GM12874 (cell line): ENCODE data around the gene PHACTR3.

ENCODE experiments used
- TF ChIP-seq, protein P1 (sequence below): IDR thresholded peaks from 2 replicates; pipeline ENCODE4 v1.5.1; 2011; ENCODE audit warnings: low read depth, mild to moderate bottlenecking, control low read depth, low read length, moderate library complexity; ENCODE audit not compliant: insufficient read depth

PHACTR3 gene

DNA sequence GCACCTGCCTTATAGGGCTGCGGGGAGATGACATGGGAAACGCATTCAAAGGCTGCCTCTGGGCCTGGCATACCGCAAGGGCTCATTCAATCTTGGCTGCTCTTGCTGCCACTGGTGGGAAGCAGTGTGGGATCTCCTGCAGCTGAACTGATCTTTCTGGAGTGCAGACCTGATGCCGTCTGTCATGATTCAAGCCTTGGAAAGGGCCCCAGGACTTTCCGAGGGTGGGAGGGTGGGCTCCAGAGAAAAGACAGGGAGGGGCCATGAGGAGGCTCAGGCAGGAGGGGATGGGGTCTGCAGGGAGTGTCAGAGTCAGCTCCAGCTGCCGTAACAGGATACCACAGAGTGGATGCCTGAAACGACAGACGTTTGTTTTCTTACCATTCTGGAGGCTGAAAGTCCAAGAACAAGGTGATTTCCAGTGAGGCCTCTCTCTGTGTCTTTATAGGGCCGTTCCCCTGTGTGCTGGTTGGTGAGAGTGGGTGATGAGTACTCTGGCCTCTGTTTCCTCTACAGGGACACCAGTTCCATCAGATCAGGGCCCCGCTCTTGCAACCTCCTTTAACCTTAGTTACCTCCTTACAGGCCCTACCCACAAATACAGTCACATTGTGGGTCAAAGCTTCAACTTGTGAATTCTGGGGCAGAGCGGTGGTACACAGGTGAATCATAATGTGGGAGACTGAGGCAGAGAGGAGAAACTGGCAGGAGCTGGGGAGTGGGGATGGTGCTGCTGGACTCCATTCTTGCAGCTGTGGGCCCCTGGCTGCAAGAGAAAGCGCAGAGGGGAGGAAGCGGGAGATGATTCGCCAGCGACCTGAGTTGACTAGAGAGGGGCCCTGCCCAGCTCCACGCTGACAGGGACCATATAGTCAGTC lies 180.7 kb downstream of the PHACTR3 start:
- TF ChIP-seq, protein P1, sequence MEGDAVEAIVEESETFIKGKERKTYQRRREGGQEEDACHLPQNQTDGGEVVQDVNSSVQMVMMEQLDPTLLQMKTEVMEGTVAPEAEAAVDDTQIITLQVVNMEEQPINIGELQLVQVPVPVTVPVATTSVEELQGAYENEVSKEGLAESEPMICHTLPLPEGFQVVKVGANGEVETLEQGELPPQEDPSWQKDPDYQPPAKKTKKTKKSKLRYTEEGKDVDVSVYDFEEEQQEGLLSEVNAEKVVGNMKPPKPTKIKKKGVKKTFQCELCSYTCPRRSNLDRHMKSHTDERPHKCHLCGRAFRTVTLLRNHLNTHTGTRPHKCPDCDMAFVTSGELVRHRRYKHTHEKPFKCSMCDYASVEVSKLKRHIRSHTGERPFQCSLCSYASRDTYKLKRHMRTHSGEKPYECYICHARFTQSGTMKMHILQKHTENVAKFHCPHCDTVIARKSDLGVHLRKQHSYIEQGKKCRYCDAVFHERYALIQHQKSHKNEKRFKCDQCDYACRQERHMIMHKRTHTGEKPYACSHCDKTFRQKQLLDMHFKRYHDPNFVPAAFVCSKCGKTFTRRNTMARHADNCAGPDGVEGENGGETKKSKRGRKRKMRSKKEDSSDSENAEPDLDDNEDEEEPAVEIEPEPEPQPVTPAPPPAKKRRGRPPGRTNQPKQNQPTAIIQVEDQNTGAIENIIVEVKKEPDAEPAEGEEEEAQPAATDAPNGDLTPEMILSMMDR: no peak

DNA sequence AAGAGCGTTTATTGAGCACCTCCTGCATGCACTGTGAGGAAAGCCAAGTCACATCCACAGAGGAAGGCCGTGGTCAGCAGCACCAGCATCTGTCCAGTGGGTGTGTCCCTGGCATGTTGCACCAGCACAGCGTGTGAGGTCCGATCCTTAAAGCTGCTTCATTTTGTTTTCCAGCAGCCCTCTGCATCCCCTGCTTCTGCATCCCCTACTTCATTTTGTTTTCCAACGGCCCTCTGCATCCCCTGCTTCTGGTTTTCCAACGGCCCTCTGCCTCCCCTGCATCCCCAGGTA lies 181.3 kb downstream of the PHACTR3 start:
- TF ChIP-seq, protein P1: no peak

DNA sequence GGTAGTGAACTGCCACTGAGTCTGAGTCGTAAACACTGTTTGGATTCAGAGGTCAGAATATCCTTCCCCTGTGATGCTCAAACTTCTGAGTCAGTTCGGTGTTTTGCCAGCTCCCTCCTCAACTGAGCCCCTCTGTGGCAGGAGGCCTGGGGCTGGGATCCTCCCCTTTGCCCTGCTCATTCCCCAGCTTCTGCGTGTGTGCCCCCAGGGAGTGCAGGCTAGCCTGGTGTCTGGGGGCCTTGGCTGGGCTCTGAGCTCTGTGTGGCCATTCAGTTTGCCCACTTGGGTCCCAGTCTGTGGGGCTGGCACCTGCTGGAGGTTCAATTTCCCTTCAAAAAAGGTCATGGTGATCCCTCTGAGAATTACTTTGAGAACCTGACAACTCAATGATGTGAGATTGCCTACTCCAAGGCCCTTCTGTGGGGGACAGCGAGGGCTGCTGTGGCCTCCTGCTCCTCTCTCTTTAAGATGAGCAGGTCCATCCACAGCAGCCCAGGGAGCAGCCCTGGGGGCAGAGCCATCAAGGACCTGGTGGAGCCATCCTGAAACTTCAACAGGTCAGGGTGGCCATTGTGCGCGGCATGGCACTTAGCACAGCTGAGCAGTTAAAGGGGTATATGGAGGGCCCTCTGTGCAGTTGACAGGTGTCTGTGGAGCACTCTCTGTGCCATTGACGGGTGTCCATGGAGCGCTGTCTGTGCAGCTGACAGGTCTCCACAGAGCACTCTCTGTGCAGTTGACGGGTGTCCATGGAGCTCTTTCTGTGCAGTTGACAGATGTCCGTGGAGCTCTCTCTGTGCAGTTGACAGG lies 181.9 kb downstream of the PHACTR3 start:
- TF ChIP-seq, protein P1: no peak

DNA sequence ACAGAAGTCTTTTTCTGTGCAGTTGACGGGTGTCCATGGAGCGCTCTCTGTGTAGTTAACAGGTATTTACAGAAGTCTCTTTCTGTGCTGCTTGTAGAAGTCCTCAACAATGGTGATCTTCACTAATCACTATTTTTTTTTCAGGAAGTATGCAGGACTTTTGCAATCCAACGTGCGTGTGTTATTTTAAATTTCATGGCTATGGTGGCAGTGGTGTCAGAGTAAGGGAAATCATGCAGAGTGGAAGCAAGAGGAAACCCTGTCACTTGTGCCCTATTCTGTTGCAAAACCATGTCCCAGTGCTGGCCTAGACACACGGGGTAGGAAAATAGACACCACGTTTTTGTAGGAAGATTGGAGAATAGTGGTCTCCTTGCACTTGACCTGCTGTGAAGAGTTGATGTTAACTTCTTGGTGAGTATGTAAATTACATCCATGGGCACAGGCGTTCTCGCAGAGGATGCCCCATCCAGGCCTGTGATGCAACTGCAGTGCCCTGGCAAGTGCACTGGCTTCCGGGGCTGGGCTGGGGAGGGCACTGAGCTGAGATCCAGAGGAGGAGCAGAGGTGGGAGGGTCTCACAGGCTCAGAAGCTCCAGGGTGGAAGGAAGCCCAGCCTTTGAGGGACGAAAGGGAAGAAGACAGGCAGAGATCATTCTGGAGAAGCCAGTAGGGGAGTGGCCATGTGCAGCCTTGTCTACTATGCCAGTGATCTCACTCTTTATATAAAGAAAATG lies 182.6 kb downstream of the PHACTR3 start:
- TF ChIP-seq, protein P1: no peak

DNA sequence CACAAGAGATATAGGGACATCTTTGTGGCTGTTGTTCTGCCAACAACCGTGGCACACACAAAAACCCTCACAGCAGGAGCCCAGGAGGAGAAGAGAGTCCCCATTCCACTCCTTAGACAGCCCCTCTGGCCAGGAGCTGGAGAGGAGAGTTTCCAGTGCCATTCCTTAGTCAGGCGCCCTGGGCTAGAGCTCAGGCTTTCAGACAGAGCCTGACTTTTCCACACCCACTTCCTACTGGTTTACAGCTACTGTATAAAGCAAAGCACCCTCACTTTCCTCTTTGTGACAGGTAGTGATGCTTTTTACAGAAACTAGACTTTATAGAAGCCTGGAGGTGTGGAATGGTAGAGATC lies 183.2 kb downstream of the PHACTR3 start:
- TF ChIP-seq, protein P1: no peak

DNA sequence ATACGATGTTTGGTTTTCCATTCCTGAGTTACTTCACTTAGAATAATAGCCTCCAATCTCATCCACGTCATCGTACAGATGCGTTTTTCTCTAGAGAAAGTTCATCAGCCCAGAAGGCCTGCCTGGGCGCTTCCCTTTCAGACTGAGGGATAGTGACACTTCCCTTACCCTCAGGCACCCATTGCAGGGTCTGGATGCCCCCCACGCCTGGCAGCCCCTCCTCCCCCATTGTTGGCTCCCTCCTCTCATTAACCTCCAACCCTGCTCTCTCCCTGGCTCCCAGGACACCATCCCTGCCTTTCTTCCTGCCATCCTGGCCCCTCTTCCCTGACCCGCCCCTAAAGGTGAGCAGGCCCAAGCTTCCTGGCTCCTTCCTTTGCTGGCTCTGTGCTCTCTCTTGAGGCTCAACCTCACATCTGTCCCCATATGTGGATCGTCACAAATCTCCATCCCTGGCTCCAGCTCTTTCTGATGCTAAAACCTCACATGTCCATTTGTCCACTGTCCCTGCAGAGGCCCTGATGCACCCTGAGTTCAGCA lies 183.9 kb downstream of the PHACTR3 start:
- TF ChIP-seq, protein P1: no peak
